ENCODE results near the gene CLCNKB.
A peak's percentile ranks its signal among the peaks of the same experiment; 100 is the strongest.

Gene CLCNKB

DNA sequence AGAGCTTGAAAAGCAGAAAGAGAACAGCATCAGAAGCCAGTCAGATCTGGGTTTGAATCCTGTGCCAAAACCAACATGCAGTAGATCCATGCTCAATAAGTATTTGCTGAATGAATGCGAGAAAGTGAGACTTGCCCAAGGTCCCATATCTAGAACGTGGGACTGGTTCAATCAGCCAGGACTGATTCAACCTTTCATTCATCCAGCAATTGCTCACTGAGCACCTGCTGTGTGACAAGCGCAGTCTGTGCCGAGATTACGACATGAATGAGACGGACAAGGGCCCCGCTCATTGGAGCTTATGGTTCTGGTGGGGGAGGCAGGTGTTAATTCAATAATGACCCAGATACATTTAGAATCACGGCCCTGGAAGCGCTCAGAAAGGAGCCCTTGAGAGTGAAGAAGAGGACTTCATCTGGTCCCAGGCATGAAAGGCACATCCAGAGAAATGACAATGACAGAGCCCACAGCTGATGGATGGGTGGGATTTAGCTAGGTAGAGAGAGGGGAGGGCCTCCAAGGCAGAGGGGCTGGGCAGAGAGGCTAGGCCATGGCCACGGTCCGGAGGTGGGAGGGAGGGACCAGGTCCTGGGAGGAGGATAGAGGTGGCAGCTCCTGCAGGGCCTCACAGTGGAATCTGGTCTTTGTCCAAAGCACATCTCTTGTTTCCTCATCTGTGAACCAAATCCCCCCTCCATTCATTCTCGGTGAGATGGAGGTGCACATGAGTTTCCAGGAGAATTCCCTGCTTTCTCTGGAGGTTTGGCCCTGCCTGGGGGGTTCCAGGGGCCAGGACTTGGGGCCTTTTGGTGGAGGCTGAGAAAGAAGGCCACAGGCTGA, 34.0 kb downstream of the CLCNKB start:
- no peak for DNase-seq

DNA sequence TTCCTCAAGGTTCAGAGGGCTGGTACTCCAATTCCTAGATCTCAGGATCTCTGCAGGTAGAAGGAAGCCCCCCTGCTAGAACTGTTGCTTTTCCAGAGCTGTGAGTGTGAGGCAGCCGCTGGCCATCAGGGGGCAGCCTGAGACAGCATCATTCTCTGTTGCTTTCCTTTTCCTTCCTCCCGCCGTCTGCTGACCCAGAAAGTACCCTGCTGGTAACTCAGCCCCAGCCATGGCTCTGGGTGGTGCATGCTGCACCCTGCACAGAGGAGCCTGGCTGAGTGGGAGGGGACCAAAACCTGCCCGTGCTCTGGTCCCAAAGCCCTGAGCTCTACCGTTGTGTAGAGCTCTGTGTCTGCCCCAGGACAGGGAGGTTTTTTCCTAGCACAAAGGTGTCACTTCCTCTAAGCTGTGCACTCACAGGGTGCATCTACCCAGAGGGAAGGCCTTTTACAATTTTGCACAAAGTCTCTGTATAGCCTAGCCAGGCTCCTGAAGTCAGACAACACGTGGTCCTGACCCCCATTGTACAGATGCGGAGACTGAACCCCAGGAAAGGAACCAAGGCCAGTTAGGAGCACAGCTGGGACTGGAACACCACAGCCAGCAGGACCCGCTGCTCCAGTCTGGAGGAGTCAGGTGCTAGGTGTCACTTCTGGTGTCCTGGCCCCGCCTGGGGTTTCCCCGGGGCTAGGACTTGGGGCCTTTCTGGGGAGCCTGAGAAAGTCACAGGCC, 35.5 kb downstream of the CLCNKB start:
- DNase-seq = peak; percentile 91

DNA sequence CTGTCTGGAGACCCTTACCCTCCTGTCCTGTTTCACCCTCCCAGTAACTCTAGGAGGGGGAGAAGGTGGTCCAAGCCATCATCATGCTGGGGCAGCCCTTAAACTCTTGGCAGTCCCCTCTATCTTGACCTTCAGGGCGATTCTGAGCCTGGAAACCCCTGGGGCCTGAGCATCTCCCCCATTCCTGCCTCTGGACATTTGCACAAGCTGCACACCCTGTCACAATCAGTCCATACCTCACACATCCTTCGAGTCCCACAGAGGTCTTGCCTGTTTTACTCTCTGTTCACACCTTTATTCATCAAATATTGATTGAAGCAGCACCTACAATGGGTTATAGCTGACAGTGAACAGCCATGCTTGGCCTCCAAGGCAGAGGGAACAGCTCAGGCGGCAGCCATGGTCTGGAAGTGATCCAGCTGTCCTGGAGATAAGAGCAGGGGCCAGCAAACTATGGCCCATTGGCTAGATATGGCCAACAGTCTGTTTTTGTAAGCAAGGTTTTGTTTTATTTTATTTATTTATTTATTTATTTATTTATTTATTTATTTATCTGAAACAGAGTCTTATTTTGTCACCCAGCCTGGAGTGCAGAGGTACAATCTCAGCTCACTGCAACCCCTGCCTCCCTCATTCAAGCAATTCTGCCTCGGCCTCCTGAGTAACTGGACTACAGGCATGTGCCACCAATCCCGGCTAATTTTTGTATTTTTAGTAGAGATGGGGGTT, 37.0 kb downstream of the CLCNKB start:
- no peak for DNase-seq

DNA sequence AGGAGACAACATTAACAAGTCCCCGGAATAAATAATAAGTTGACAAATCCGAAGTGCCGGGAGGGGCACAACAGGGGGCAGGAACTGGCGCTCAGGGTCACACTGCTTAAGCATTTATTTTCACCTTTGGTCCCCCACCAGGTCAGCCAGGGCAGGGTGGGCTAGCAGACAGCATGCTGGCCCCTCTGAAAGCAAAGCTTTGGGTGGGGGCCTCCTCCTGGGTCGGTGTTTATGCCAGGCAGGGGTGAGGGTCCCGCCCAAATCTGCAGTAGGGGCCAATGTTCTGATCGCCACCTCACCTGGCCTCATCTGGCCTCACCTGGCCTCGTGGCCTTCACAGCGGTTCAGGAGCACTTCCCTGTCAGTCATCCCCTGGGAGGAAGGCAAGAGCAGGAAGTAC, 38.1 kb downstream of the CLCNKB start:
- DNase-seq = no peak

GRCh38 chr1:16082283-16083038, 38.9 kb downstream of the CLCNKB start:
- peak; percentile 88 for DNase-seq

- no peak for DNase-seq
These were observed 39.9 kb downstream of the CLCNKB start for GRCh38 chr1:16083486-16083885.

- DNase-seq = peak; percentile 48
These were observed 41.9 kb downstream of the CLCNKB start for GRCh38 chr1:16085522-16085921.

GRCh38 chr1:16087733-16088132, 44.2 kb downstream of the CLCNKB start:
- peak; percentile 47 for DNase-seq

GRCh38 chr1:16088351-16088911, 44.8 kb downstream of the CLCNKB start:
- peak; percentile 59 for DNase-seq

- DNase-seq = peak; percentile 93
These were observed 45.4 kb downstream of the CLCNKB start for GRCh38 chr1:16088996-16089395.

DNA sequence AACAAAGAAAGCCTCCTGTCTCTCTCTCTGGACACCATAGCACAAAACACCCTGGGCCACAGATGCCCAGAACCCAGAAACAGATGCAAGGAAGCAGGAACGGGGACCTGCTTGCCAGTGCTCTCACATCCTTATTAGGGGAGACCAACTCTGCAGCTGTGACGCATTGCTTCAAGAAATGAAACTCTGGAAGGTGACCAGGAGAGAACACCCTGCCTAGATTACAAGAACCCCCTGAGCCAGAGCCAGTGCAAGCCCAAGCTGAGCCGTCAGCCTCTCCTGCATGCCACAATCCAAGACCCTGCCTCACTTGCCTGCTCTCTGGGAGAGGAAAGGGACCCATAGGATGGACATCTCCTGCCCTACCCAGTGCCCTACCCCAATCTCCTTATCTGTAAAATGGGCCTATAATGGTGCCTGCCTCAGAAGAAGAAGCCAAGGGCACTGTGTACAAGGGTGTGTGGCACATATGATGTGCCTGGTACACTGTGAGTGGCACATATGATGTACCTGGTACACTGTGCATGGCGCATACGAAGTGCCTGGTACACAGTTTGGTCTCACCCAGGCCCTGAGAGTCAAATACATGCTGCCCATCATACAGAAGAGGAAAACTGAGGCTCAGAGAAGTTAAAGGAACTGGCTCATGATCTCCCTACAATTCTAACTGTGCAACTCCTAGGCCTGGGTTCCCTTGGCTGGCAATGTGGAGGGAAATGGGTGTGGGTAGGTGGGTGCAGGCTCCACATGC, 46.7 kb downstream of the CLCNKB start:
- no peak for DNase-seq

GRCh38 chr1:16091296-16091695, 47.7 kb downstream of the CLCNKB start:
- DNase-seq = peak; percentile 43

DNA sequence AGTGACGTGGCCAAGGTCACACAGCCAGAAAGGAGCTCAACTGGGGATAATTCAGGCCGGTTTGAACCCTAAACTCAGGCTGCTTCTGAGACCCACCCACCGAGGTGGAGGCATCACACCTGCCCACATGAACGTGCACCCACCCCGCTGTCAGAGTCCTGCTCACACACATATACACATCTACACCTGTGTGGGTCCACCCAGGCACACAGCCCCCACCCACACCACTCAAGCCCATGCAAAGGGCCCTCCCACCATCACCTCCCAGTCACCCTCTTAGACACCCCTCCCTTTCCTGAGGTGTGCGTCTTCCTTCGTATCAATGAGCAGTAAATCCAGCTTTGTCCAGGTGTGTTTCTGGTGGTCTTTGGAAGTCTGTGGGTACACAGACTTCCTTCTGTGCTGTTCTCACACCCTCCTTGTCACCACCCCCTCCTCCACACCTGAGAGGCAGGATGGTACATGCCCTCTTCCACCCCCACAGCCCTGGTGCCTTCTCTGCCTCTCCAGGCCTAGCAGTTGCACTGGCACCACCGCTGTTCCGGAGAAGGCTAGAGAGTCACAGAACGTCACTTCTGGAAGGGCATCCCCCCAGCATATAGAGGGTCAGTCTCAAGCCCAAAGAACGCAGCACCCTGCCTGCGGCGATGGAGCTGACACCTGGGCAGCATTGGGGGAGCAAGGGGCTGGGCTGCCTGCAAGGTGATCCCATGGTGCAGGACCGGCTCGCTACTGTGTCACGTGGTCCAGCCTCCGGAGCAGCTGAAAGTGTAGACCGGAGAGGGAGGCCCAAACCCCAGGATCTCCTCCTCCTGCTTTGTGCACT, 48.7 kb downstream of the CLCNKB start:
- peak; percentile 45 for DNase-seq

DNA sequence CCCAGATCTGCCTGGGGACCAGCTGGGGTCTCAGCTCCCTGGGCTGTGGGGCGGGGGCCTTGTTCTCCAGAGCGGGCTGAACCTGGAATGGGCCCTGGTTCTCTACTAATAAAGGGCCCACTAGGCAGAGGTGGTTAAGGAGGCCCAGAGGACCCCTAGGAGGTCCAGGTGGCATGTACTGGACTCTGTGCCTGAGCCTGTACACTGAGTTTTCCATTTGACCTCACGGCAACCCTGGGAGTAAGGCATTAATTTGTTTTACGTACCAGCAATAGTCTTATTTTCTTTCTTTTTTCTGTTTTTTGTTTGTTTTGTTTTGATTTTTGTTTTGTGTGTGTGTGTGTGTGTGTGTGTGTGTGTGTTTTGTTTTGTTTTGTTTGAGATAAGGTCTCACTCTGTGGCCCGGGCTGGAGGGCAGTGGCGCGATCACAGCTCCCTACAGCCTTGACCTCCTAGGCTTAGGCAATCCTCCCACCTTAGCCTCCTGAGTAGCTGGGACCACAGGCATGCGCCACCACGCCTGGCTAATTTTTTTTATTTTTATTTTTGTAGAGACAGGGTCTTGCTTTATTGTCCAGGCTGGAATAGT, 49.4 kb downstream of the CLCNKB start:
- no peak for DNase-seq

DNA sequence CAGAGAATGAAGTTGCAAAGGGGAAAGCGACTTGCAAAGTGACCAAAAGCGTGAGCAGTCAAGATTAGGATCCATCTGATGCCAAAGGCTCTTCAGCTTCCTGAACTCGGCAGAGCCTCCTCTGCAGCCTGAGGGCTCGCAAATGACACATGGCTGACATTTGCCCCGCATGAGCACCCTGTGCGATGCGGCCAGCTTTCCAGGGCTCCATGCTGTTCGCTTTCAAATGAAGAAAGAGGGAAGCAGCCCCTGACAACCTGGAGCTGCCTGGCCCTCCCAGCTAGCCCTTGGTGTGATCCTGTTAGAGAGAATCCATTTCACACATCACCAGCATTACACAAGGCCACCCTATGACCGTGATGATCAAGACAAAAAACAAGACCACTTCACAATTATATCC, 50.0 kb downstream of the CLCNKB start:
- DNase-seq = peak; percentile 63

DNA sequence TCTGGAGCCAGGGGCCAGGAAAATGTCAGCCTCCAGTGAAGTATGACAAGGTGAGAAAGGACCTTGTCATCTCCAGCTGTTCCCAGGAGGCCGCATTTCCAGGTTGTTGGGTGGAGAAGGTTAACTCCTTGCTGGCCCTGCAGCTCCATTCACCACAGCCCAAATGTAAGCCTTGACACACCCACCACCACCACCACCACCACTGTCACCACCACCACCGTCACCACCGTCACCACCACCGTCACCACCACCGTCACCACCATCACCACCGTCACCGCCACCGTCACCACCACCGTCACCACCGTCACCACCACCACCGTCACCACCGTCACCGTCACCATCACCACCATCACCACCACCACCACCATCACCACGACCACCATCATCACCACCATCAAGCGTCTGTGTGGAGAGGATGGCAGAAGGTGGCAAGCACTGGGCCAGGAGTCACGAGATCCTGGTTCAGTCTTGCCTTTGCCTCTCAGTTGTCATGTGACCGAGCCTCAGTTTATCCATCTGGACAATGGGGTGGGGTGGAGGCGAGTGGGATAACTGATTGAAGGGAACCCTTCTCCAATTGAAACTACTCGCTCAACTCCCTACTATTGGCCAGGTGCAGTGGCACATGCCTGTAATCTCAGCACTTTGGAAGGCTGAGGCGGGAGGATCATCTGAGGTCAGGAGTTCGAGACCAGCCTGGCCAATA, 51.0 kb downstream of the CLCNKB start:
- peak; percentile 41 for DNase-seq

- peak; percentile 41 for DNase-seq
These were observed 51.9 kb downstream of the CLCNKB start for GRCh38 chr1:16095447-16095846.

DNA sequence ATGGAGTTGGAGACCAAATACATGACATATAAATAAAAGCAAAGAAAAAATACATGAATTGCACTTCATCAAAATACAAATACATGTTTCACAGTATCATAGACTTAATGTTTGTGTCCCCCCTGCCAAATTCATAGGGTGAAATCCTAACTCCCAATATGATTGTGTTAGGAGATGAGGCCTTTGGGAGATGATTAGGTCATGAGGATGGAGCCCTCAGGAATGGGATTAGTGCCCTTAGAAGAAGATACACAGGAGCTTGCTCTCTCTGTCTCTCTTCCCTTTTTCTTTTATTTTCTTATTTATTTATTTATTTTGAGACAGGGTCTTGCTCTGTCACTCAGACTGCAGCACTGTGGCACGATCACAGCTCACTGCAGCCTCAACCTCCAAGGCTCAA, 55.8 kb downstream of the CLCNKB start:
- DNase-seq = no peak

- peak; percentile 42 for DNase-seq
These were observed 58.0 kb downstream of the CLCNKB start for GRCh38 chr1:16101623-16102022.
